ENCODE results near the gene CUEDC2.

CUEDC2 gene

DNA sequence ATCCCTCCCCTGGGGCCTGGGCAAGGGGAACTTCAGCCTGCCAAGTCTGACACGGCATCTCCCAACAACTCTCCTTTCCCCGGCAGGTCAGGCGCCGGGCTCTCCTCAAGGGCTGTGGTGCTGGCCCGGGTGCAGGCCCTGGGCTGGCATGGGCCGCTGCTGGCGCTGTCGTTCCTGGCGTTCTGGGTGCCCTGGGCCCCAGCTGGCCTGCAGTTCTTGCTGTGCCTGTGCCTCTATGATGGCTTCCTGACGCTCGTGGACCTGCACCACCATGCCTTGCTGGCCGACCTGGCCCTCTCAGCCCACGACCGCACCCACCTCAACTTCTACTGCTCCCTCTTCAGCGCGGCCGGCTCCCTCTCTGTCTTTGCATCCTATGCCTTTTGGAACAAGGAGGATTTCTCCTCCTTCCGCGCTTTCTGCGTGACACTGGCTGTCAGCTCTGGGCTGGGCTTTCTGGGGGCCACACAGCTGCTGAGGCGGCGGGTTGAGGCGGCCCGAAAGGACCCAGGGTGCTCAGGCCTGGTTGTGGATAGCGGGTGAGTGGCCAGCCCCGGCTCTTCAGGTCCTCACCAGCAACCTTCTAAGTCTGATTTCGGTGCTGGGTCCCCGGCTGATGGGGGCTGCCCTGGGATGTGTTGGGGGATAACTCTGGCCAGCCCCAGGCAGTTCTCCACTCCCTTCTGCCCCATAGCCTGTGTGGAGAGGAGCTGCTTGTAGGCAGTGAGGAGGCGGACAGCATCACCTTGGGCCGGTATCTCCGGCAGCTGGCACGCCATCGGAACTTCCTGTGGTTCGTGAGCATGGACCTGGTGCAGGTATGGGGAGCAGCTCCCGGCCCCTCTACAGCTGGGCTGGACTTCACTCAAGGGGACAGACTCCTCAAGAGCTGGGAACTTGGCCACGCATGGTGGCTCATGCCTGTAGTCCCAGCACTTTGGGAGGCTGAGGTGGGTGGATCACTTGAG lies 38.5 kb upstream of the CUEDC2 start:
- no peak overlapping the region for H3K4me3 ChIP-seq (ENCODE audit: low read depth, low read length)
- TF ChIP-seq, protein P1, sequence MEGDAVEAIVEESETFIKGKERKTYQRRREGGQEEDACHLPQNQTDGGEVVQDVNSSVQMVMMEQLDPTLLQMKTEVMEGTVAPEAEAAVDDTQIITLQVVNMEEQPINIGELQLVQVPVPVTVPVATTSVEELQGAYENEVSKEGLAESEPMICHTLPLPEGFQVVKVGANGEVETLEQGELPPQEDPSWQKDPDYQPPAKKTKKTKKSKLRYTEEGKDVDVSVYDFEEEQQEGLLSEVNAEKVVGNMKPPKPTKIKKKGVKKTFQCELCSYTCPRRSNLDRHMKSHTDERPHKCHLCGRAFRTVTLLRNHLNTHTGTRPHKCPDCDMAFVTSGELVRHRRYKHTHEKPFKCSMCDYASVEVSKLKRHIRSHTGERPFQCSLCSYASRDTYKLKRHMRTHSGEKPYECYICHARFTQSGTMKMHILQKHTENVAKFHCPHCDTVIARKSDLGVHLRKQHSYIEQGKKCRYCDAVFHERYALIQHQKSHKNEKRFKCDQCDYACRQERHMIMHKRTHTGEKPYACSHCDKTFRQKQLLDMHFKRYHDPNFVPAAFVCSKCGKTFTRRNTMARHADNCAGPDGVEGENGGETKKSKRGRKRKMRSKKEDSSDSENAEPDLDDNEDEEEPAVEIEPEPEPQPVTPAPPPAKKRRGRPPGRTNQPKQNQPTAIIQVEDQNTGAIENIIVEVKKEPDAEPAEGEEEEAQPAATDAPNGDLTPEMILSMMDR (conservative IDR thresholded peaks at IDR 0.05; ENCODE audit: low read depth, low read length): no peak
- DNase-seq (ENCODE audit: low read depth): no peak

DNA sequence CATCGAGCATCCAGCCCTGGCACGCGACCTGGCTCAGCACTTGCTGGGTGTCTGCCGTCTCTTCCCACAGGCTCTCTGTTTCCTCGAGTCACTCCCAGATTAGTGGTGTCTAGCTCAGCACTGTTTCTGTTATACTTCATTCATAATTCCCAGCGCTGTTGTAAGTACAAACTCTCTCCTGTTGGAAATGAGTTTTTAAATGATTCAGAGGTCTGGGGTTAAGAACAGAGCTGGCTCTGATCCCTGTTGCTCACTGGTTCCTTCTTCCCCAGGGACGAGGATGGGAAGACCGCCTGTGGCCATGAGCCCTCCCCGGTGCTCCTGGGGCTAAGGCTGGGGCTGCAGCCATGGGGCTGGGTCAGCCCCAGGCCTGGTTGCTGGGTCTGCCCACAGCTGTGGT lies 36.3 kb upstream of the CUEDC2 start:
- DNase-seq (ENCODE audit: low read depth): no peak
- H3K4me3 ChIP-seq (ENCODE audit: low read depth, low read length): no peak overlapping the region
- TF ChIP-seq, protein P1 (conservative IDR thresholded peaks at IDR 0.05; ENCODE audit: low read depth, low read length): no peak

DNA sequence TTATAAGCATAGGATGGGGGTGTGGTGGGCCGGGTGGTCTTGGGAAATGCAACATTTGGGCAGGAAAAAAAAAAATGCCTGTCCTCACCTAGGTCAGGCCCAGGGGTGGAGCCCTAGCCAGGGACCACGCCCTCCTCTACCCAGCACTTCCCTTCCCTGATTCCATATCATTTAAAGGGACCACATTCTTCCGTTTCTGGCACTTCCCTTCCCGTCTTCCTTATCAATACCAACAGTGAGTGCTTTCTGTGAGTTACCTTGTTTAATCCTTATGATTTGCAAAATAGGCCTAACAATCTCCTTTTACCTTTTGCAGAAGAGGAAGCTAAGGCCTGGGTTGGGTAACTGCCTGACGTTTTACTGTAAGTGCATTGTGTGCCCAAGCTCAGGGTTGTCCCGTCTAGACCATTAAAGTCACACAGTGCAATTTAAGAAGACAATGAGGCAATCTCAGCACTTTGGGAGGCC lies 35.6 kb upstream of the CUEDC2 start:
- no peak for DNase-seq (ENCODE audit: low read depth)
- TF ChIP-seq, protein P1 (conservative IDR thresholded peaks at IDR 0.05; ENCODE audit: low read depth, low read length): no peak
- no peak overlapping the region for H3K4me3 ChIP-seq (ENCODE audit: low read depth, low read length)

DNA sequence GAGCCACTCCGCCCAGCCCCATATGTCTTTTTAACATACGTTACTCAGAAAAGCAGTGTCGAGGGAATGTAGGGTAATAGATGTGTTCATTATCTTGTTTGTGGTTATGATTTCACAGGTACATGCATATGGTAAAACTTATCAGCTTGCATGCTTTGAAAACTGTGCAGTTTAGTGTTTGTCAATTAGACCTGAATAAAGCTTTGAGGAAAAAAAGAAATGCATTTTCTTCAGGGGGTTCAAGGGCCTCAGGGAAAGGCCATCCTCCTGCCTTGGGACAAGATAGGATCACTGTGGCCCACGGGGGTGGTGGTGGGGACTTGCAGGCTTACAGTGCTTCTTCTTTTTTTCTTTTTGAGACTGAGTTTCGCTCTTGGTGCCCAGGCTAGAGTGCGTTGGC lies 34.9 kb upstream of the CUEDC2 start:
- no peak for DNase-seq (ENCODE audit: low read depth)
- TF ChIP-seq, protein P1 (conservative IDR thresholded peaks at IDR 0.05; ENCODE audit: low read depth, low read length): no peak
- H3K4me3 ChIP-seq (ENCODE audit: low read depth, low read length): no peak overlapping the region

DNA sequence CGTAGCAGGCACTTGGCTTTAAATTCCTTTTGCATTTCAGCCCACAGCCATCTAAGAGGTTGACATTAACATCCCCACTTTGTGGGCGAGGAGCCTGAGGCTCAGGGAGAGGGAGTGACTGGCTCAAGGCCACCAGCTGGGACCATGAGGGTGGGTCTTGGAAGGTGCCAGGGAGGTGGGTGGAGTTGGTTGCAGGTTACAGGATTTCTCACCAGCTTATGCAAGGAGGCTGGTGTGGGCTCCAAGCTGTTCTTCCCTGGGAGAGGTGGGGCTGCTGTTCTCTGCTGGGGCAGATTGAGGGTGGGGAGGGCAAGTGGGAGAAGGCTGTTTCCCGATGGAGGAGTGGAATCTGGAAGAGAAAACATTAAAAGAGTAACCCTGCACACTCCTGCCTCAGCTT lies 33.1 kb upstream of the CUEDC2 start:
- no peak for DNase-seq (ENCODE audit: low read depth)
- no peak overlapping the region for H3K4me3 ChIP-seq (ENCODE audit: low read depth, low read length)
- TF ChIP-seq, protein P1 (conservative IDR thresholded peaks at IDR 0.05; ENCODE audit: low read depth, low read length): no peak

DNA sequence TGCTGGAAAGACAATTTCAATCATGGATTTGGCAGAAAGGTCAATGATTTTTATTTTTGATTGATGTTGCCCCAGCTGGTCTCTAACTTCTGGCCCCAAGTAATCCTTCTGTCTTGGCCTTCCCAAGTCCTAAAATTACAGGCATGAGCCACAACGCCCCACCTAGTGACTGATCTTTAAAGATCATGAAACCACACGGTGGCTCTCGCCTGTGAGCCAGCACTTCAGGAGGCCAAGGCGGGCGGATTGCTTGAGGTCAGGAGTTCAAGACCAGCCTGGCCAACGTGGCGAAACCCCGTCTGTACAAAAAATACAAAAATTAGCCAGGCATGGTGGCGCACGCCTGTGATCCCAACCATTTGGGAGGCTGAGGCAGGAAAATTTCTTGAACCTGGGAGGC lies 31.6 kb upstream of the CUEDC2 start:
- H3K4me3 ChIP-seq (ENCODE audit: low read depth, low read length): no peak overlapping the region
- DNase-seq (ENCODE audit: low read depth): no peak
- TF ChIP-seq, protein P1 (conservative IDR thresholded peaks at IDR 0.05; ENCODE audit: low read depth, low read length): no peak

All from choroid plexus epithelial cell (primary cell).